H9 (cell line): ENCODE results near the gene NRN1. TPM values are rescaled to one million over a fixed set of nuclear protein-coding genes. Genes with fewer than 3 reads are reported as not detected.

Source experiments
- DNase-seq: peaks from one replicate; pipeline ENCODE4 v3.0.0-alpha.2; 2017
- H2AFZ ChIP-seq: one replicate; pipeline ENCODE4 v1.6.1; 2013; ENCODE audit warnings: mild to moderate bottlenecking, low read length, control low read depth, moderate library complexity
- H2AK5ac ChIP-seq: 2 replicates; pipeline ENCODE4 v1.6.1; 2013; ENCODE audit warnings: low read length, control low read depth, mixed read lengths; ENCODE audit not compliant: insufficient read length
- H2BK120ac ChIP-seq: one replicate; pipeline ENCODE4 v1.6.1; 2013; ENCODE audit warnings: low read depth, mild to moderate bottlenecking, low read length, control low read depth, inconsistent platforms; ENCODE audit not compliant: poor library complexity, severe bottlenecking
- H2BK12ac ChIP-seq: 2 replicates; pipeline ENCODE4 v1.6.1; 2013; ENCODE audit warnings: low read length, control low read depth, mixed read lengths, low read depth; ENCODE audit not compliant: insufficient read length
- H2BK15ac ChIP-seq: 2 replicates; pipeline ENCODE4 v1.6.1; 2013; ENCODE audit warnings: low read depth, low read length, control low read depth
- H2BK20ac ChIP-seq: one replicate; pipeline ENCODE4 v1.6.1; 2013; ENCODE audit warnings: low read depth, mild to moderate bottlenecking, low read length, control low read depth, inconsistent platforms; ENCODE audit not compliant: poor library complexity, severe bottlenecking
- H2BK5ac ChIP-seq: 2 replicates; pipeline ENCODE4 v1.6.1; 2013; ENCODE audit warnings: low read length, control low read depth, mixed read lengths; ENCODE audit not compliant: insufficient read length
- H3K14ac ChIP-seq: 2 replicates; pipeline ENCODE4 v1.6.1; 2013; ENCODE audit warnings: low read length, control low read depth; ENCODE audit not compliant: insufficient read depth
- H3K18ac ChIP-seq: 2 replicates; pipeline ENCODE4 v1.6.1; 2013; ENCODE audit warnings: low read depth, mild to moderate bottlenecking, mixed read lengths, low read length, control low read depth; ENCODE audit not compliant: insufficient read length
- H3K23ac ChIP-seq: 2 replicates; pipeline ENCODE4 v1.6.1; 2013; ENCODE audit warnings: low read length, control low read depth, mixed read lengths, low read depth; ENCODE audit not compliant: insufficient read length
- H3K23me2 ChIP-seq: 2 replicates; pipeline ENCODE4 v1.6.1; 2013; ENCODE audit warnings: low read depth, mild to moderate bottlenecking, mixed read lengths, low read length, control low read depth; ENCODE audit not compliant: insufficient read length, poor library complexity, severe bottlenecking
- H3K27ac ChIP-seq: 2 replicates; pipeline ENCODE4 v1.5.1; 2013; ENCODE audit warnings: low read length, control low read depth, mixed read lengths, low read depth; ENCODE audit not compliant: insufficient read length
- H3K27me3 ChIP-seq: 2 replicates; pipeline ENCODE4 v1.6.1; 2013; ENCODE audit warnings: low read length, control low read depth, inconsistent platforms; ENCODE audit not compliant: insufficient read depth
- H3K4ac ChIP-seq: 2 replicates; pipeline ENCODE4 v1.6.1; 2013; ENCODE audit warnings: low read depth, mild to moderate bottlenecking, control low read depth, inconsistent platforms, low read length, moderate library complexity
- H3K4me1 ChIP-seq: 2 replicates; pipeline ENCODE4 v1.6.1; 2013; ENCODE audit warnings: low read length, control low read depth, inconsistent platforms; ENCODE audit not compliant: insufficient read depth
- H3K4me2 ChIP-seq: 2 replicates; pipeline ENCODE4 v1.6.1; 2013; ENCODE audit warnings: low read length, control low read depth, mixed read lengths; ENCODE audit not compliant: insufficient read length, insufficient read depth
- H3K56ac ChIP-seq: 2 replicates; pipeline ENCODE4 v1.6.1; 2013; ENCODE audit warnings: low read depth, mild to moderate bottlenecking, mixed read lengths, low read length, control low read depth; ENCODE audit not compliant: insufficient read length
- H3K79me1 ChIP-seq: 2 replicates; pipeline ENCODE4 v1.6.1; 2013; ENCODE audit warnings: low read depth, mild to moderate bottlenecking, moderate library complexity, low read length, control low read depth, inconsistent platforms; ENCODE audit not compliant: insufficient read depth, poor library complexity, severe bottlenecking
- H3K79me2 ChIP-seq: 2 replicates; pipeline ENCODE4 v1.6.1; 2013; ENCODE audit warnings: low read length, control low read depth, inconsistent platforms; ENCODE audit not compliant: insufficient read depth
- H3K9ac ChIP-seq: 2 replicates; pipeline ENCODE4 v1.6.1; 2013; ENCODE audit warnings: low read length, control low read depth, mixed read lengths; ENCODE audit not compliant: insufficient read length; ENCODE audit errors: extremely low read depth
- H3K9me3 ChIP-seq: one replicate; pipeline ENCODE4 v1.6.1; 2013; ENCODE audit warnings: low read depth, low read length, inconsistent platforms; ENCODE audit not compliant: control insufficient read depth
- H3T11ph ChIP-seq: one replicate; pipeline ENCODE4 v1.6.1; 2013; ENCODE audit warnings: mild to moderate bottlenecking, low read length, control low read depth, inconsistent platforms
- H4K20me1 ChIP-seq: one replicate; pipeline ENCODE4 v1.6.1; 2013; ENCODE audit not compliant: control insufficient read depth, insufficient read length, insufficient read depth
- H4K5ac ChIP-seq: 2 replicates; pipeline ENCODE4 v1.6.1; 2013; ENCODE audit warnings: low read depth, mild to moderate bottlenecking, mixed read lengths, low read length, control low read depth; ENCODE audit not compliant: insufficient read length
- H4K8ac ChIP-seq: replicated peaks from 2 replicates; pipeline ENCODE4 v1.6.1; 2013; ENCODE audit warnings: low read length, control low read depth, mixed read lengths, low read depth; ENCODE audit not compliant: insufficient read length
- H4K91ac ChIP-seq: 2 replicates; pipeline ENCODE4 v1.6.1; 2013; ENCODE audit warnings: low read depth, mild to moderate bottlenecking, moderate library complexity, mixed read lengths, low read length, control low read depth; ENCODE audit not compliant: insufficient read length
- H3K27ac Mint-ChIP-seq, 3 experiments: 2 replicates in 2 of 3; 3 replicates in 1 of 3; pipeline ENCODE4 v1.8.0; 2020 to 2021; ENCODE audit warnings: mixed read lengths in 3 of 3, mild to moderate bottlenecking in 1 of 3, moderate library complexity in 1 of 3
- H3K27me3 Mint-ChIP-seq: 2 replicates; pipeline ENCODE4 v1.8.0; 2021; ENCODE audit warnings: low read depth, mild to moderate bottlenecking, moderate library complexity, mixed read lengths
- H3K36me3 Mint-ChIP-seq, 3 experiments: 2 replicates in 2 of 3; 3 replicates in 1 of 3; pipeline ENCODE4 v1.8.0; 2020 to 2021; ENCODE audit warnings: low read depth in 3 of 3, mixed read lengths in 3 of 3; ENCODE audit not compliant: insufficient read depth in 1 of 3
- H3K4me1 Mint-ChIP-seq, 2 experiments: 2 replicates each; pipeline ENCODE4 v1.8.0; 2020; ENCODE audit warnings: mixed read lengths in 2 of 2
- H3K4me3 Mint-ChIP-seq, 2 experiments: 2 replicates in 1 of 2; 3 replicates in 1 of 2; pipeline ENCODE4 v1.8.0; 2020 to 2021; ENCODE audit warnings: mild to moderate bottlenecking in 2 of 2, mixed read lengths in 2 of 2, moderate library complexity in 1 of 2
- H3K9me3 Mint-ChIP-seq, 2 experiments: 2 replicates in 1 of 2; 3 replicates in 1 of 2; pipeline ENCODE4 v1.8.0; 2020; ENCODE audit warnings: mild to moderate bottlenecking in 2 of 2, mixed read lengths in 2 of 2, moderate library complexity in 1 of 2
- CTCF ChIP-seq: fragments of 200-600 bp; sonication (generic); conservative IDR thresholded peaks from 3 replicates; pipeline ENCODE4 v1.8.0; 2021; ENCODE audit warnings: antibody characterized with exemption, mild to moderate bottlenecking
- WGBS: extraction: QIAGEN DNeasy Blood & Tissue Kit; methylation state at CpG from one replicate; pipeline ENCODE4 v1.1.7; 2013; ENCODE audit warnings: missing lambda C conversion rate, low lambda C conversion rate, mixed read lengths; ENCODE audit not compliant: insufficient read length; ENCODE audit errors: extremely low coverage; 5-methylcytosine and 5-hydroxymethylcytosine counted together
- total RNA-seq: library from RNA; stranded (reverse); gene quantifications from 2 replicates; pipeline ENCODE4 v1.2.1, GENCODE V29; 2021

Gene NRN1
- total RNA-seq, 1 experiment from 2014 or later: not detected

- H3K4ac ChIP-seq: no peak overlapping the region
- no peak overlapping the region for H3K9ac ChIP-seq
- H2BK12ac ChIP-seq: no peak overlapping the region
- H3K36me3 Mint-ChIP-seq: no peaks in the 10 kb centered on the region; a peak in 1 of 7 replicates
- H2AK5ac ChIP-seq: no peak overlapping the region
- H4K91ac ChIP-seq: no peak overlapping the region
- H2BK20ac ChIP-seq: no peak overlapping the region
- H2BK5ac ChIP-seq: no peak overlapping the region
- H3K18ac ChIP-seq: no peak overlapping the region
- H3K27ac ChIP-seq: no peak overlapping the region
- H2AFZ ChIP-seq: no peak overlapping the region
- no peaks in the 10 kb centered on the region for H3K9me3 Mint-ChIP-seq
- no peak overlapping the region for H3K4me2 ChIP-seq
- H4K20me1 ChIP-seq: no peaks in the 10 kb centered on the region
- H3K4me3 Mint-ChIP-seq: no peak overlapping the region
- no peak for TF ChIP-seq CTCF
- no peak overlapping the region for H3K56ac ChIP-seq
- H3K23me2 ChIP-seq: no peaks in the 10 kb centered on the region
- no peak overlapping the region for H4K8ac ChIP-seq
- H3K27me3 Mint-ChIP-seq: peaks cover 28% of the 10 kb centered on the region
- no peak overlapping the region for H3K14ac ChIP-seq
- no peaks in the 10 kb centered on the region for H3K79me2 ChIP-seq
- peaks cover 0 to 4% of the 10 kb centered on the region in 2 experiments; a peak in 1 of 4 replicates for H3K4me1 Mint-ChIP-seq
- H3K23ac ChIP-seq: no peak overlapping the region
- no peak for DNase-seq
- no peaks in the 10 kb centered on the region for H3K79me1 ChIP-seq
- H2BK120ac ChIP-seq: no peak overlapping the region
- H3T11ph ChIP-seq: no peak overlapping the region
- no peak overlapping the region for H2BK15ac ChIP-seq
- H3K4me1 ChIP-seq: no peaks in the 10 kb centered on the region
- H3K9me3 ChIP-seq: no peaks in the 10 kb centered on the region
- H3K27ac Mint-ChIP-seq: no peak overlapping the region
- no peak overlapping the region for H4K5ac ChIP-seq
- H3K27me3 ChIP-seq: no peaks in the 10 kb centered on the region
- no CpG with 5 or more reads among the region's 4 CpGs for WGBS
These were observed 30.5 kb upstream of the NRN1 start for GRCh38 chr6:6037179-6037578.
